ENCODE measurements around the gene PYHIN1.
A peak's percentile ranks its signal among the peaks of the same experiment; 100 is the strongest.
"Not testable (repeated sequence)": the region's sequence is repeated elsewhere in the genome, so short reads cannot be mapped to it uniquely, and the experiment has no call there.

Gene PYHIN1

GRCh38 chr1:159009287-159009686 is 77.9 kb downstream of the PYHIN1 start:
- Histone ChIP-seq H3K14ac (ENCODE audit: low read length in 2 of 2) (no peak overlapping the region), H3K27me3 (ENCODE audit: control insufficient read depth in 1 of 2, insufficient read depth in 1 of 2, low read length in 2 of 2) (no peaks in the 10 kb centered on the region), H2AFZ (ENCODE audit: low read depth, low read length) (no peak overlapping the region), H3K9ac (ENCODE audit: low read length) (peak overlapping the region; percentile 99), H4K8ac (ENCODE audit: low read length) (no peak overlapping the region), H2AK5ac (ENCODE audit: low read length, severe bottlenecking) (no peak overlapping the region), H3K4me1 (ENCODE audit: control insufficient read depth, insufficient read depth, low read depth, low read length) (peaks cover 5% of the 10 kb centered on the region), H2BK12ac (ENCODE audit: low read length in 2 of 2) (peak overlapping the region in 1 of 2 experiments; percentile 83), H3K4me2 (ENCODE audit: low read length, poor library complexity, severe bottlenecking) (no peak overlapping the region), H3K4ac (ENCODE audit: low read depth in 1 of 2, low read length in 2 of 2) (peak overlapping the region in 1 of 2 experiments; percentile 94), H3K79me1 (replicated peaks; ENCODE audit: low read length, poor library complexity, severe bottlenecking) (peaks cover 9% of the 10 kb centered on the region), H3K36me3 (ENCODE audit: control insufficient read depth in 1 of 2, insufficient read depth in 2 of 2, low read depth in 1 of 2, low read length in 2 of 2) (peaks cover 0 to 30% of the 10 kb centered on the region in 2 experiments), H3K27ac (ENCODE audit: low read length, poor library complexity, severe bottlenecking) (peak overlapping the region; percentile 87), H3K9me3 (ENCODE audit: control insufficient read depth, low read length) (no peaks in the 10 kb centered on the region), H4K91ac (ENCODE audit: low read length) (no peak overlapping the region), H2BK15ac (ENCODE audit: low read depth, poor library complexity, severe bottlenecking) (no peak overlapping the region), H2BK5ac (ENCODE audit: low read depth, low read length, poor library complexity, severe bottlenecking) (no peak overlapping the region), H3K18ac (ENCODE audit: low read depth in 1 of 2, low read length in 2 of 2) (peak overlapping the region in 1 of 2 experiments; percentile 91), H3K23ac (ENCODE audit: low read length in 2 of 2) (no peak overlapping the region), H3K4me3 (ENCODE audit: insufficient read depth in 1 of 2, low read depth in 1 of 2, low read length in 2 of 2) (peak overlapping the region in 1 of 2 experiments; percentile 86), H2BK120ac (ENCODE audit: low read depth, low read length) (no peak overlapping the region)
- WGBS = no CpG with 5 or more reads among the region's 2 CpGs
- DNase-seq = no peak

- H3K79me1 ChIP-seq (replicated peaks; ENCODE audit: low read length, poor library complexity, severe bottlenecking) = peaks cover 9% of the 10 kb centered on the region
- H4K91ac ChIP-seq (ENCODE audit: low read length) = no peak within 1 kb of the TSS
- H2BK5ac ChIP-seq (ENCODE audit: low read depth, low read length, poor library complexity, severe bottlenecking) = peak within 1 kb of the TSS; percentile 53
- H3K18ac ChIP-seq (ENCODE audit: low read depth in 1 of 2, low read length in 2 of 2) = peak within 1 kb of the TSS; percentile 37 to 91
- no peaks in the 10 kb centered on the region for H3K9me3 ChIP-seq (ENCODE audit: control insufficient read depth, low read length)
- H3K4me1 ChIP-seq (ENCODE audit: control insufficient read depth, insufficient read depth, low read depth, low read length) = peaks cover 5% of the 10 kb centered on the region
- peak within 1 kb of the TSS; percentile 84 for H4K8ac ChIP-seq (ENCODE audit: low read length)
- H3K14ac ChIP-seq (ENCODE audit: low read length in 2 of 2) = no peak within 1 kb of the TSS
- H2AK5ac ChIP-seq (ENCODE audit: low read length, severe bottlenecking) = no peak within 1 kb of the TSS
- no peaks in the 10 kb centered on the region for H3K27me3 ChIP-seq (ENCODE audit: control insufficient read depth in 1 of 2, insufficient read depth in 1 of 2, low read length in 2 of 2)
- peak within 1 kb of the TSS; percentile 30 for H3K4me2 ChIP-seq (ENCODE audit: low read length, poor library complexity, severe bottlenecking)
- no peak within 1 kb of the TSS for H2BK15ac ChIP-seq (ENCODE audit: low read depth, poor library complexity, severe bottlenecking)
- no peak within 1 kb of the TSS for H3K23ac ChIP-seq (ENCODE audit: low read length in 2 of 2)
- peak within 1 kb of the TSS; percentile 99 for H3K9ac ChIP-seq (ENCODE audit: low read length)
- H3K4me3 ChIP-seq (ENCODE audit: insufficient read depth in 1 of 2, low read depth in 1 of 2, low read length in 2 of 2) = peak within 1 kb of the TSS in 1 of 2 experiments; percentile 86
- peaks cover 0 to 35% of the 10 kb centered on the region in 2 experiments for H3K36me3 ChIP-seq (ENCODE audit: control insufficient read depth in 1 of 2, insufficient read depth in 2 of 2, low read depth in 1 of 2, low read length in 2 of 2)
- DNase-seq = peak; percentile 97
- H2AFZ ChIP-seq (ENCODE audit: low read depth, low read length) = no peak within 1 kb of the TSS
- H2BK120ac ChIP-seq (ENCODE audit: low read depth, low read length) = no peak within 1 kb of the TSS
- peak within 1 kb of the TSS; percentile 87 for H3K27ac ChIP-seq (ENCODE audit: low read length, poor library complexity, severe bottlenecking)
- peak within 1 kb of the TSS in 1 of 2 experiments; percentile 83 for H2BK12ac ChIP-seq (ENCODE audit: low read length in 2 of 2)
- WGBS = 15% methylated on average over 5 of the region's 5 CpGs
- H3K4ac ChIP-seq (ENCODE audit: low read depth in 1 of 2, low read length in 2 of 2) = peak within 1 kb of the TSS; percentile 66 to 94
These were observed 78.5 kb downstream of the PYHIN1 start, which contains the start of gene IFI16 for GRCh38 chr1:159009704-159010361. IFI16 (plus strand) TSS chr1:159009907; CDS start chr1:159014681, 4,774 bp downstream.

GRCh38 chr1:159010391-159010790 is 79.0 kb downstream of the PYHIN1 start:
- H3K4me2 ChIP-seq (ENCODE audit: low read length, poor library complexity, severe bottlenecking) = peak overlapping the region; percentile 28
- H3K79me1 ChIP-seq (replicated peaks; ENCODE audit: low read length, poor library complexity, severe bottlenecking) = peaks cover 9% of the 10 kb centered on the region
- no peak overlapping the region for H3K4ac ChIP-seq (ENCODE audit: low read depth in 1 of 2, low read length in 2 of 2)
- peak overlapping the region in 1 of 2 experiments; percentile 86 for H3K4me3 ChIP-seq (ENCODE audit: insufficient read depth in 1 of 2, low read depth in 1 of 2, low read length in 2 of 2)
- H2BK120ac ChIP-seq (ENCODE audit: low read depth, low read length) = no peak overlapping the region
- no peak overlapping the region for H4K8ac ChIP-seq (ENCODE audit: low read length)
- no peak overlapping the region for H2AFZ ChIP-seq (ENCODE audit: low read depth, low read length)
- no peaks in the 10 kb centered on the region for H3K27me3 ChIP-seq (ENCODE audit: control insufficient read depth in 1 of 2, insufficient read depth in 1 of 2, low read length in 2 of 2)
- H3K9me3 ChIP-seq (ENCODE audit: control insufficient read depth, low read length) = no peaks in the 10 kb centered on the region
- no peak overlapping the region for H3K18ac ChIP-seq (ENCODE audit: low read depth in 1 of 2, low read length in 2 of 2)
- H3K36me3 ChIP-seq (ENCODE audit: control insufficient read depth in 1 of 2, insufficient read depth in 2 of 2, low read depth in 1 of 2, low read length in 2 of 2) = peaks cover 0 to 41% of the 10 kb centered on the region in 2 experiments
- H4K91ac ChIP-seq (ENCODE audit: low read length) = no peak overlapping the region
- no peak overlapping the region for H2BK15ac ChIP-seq (ENCODE audit: low read depth, poor library complexity, severe bottlenecking)
- H3K14ac ChIP-seq (ENCODE audit: low read length in 2 of 2) = no peak overlapping the region
- no peak for DNase-seq
- peak overlapping the region; percentile 8 for H2BK5ac ChIP-seq (ENCODE audit: low read depth, low read length, poor library complexity, severe bottlenecking)
- peaks cover 5% of the 10 kb centered on the region for H3K4me1 ChIP-seq (ENCODE audit: control insufficient read depth, insufficient read depth, low read depth, low read length)
- H3K23ac ChIP-seq (ENCODE audit: low read length in 2 of 2) = no peak overlapping the region
- WGBS = 49% methylated on average over 5 of the region's 5 CpGs
- H2AK5ac ChIP-seq (ENCODE audit: low read length, severe bottlenecking) = no peak overlapping the region
- H3K27ac ChIP-seq (ENCODE audit: low read length, poor library complexity, severe bottlenecking) = peak overlapping the region; percentile 87
- H2BK12ac ChIP-seq (ENCODE audit: low read length in 2 of 2) = no peak overlapping the region
- H3K9ac ChIP-seq (ENCODE audit: low read length) = peak overlapping the region; percentile 99

GRCh38 chr1:159011001-159011400 is 79.6 kb downstream of the PYHIN1 start:
- not testable (repeated sequence) for H4K91ac ChIP-seq (ENCODE audit: low read length); H3K14ac ChIP-seq (ENCODE audit: low read length in 2 of 2); H3K23ac ChIP-seq (ENCODE audit: low read length in 2 of 2); H2BK120ac ChIP-seq (ENCODE audit: low read depth, low read length); H2BK5ac ChIP-seq (ENCODE audit: low read depth, low read length, poor library complexity, severe bottlenecking); H2BK12ac ChIP-seq (ENCODE audit: low read length in 2 of 2); H4K8ac ChIP-seq (ENCODE audit: low read length); H2AFZ ChIP-seq (ENCODE audit: low read depth, low read length); H3K9me3 ChIP-seq (ENCODE audit: control insufficient read depth, low read length); H3K79me1 ChIP-seq (replicated peaks; ENCODE audit: low read length, poor library complexity, severe bottlenecking); H3K27ac ChIP-seq (ENCODE audit: low read length, poor library complexity, severe bottlenecking); DNase-seq; H2AK5ac ChIP-seq (ENCODE audit: low read length, severe bottlenecking); H2BK15ac ChIP-seq (ENCODE audit: low read depth, poor library complexity, severe bottlenecking); H3K4me1 ChIP-seq (ENCODE audit: control insufficient read depth, insufficient read depth, low read depth, low read length); H3K27me3 ChIP-seq (ENCODE audit: control insufficient read depth in 1 of 2, insufficient read depth in 1 of 2, low read length in 2 of 2)
- Histone ChIP-seq H3K4ac (ENCODE audit: low read depth in 1 of 2, low read length in 2 of 2) (peak overlapping the region in 1 of 2 experiments; percentile 79), H3K36me3 (ENCODE audit: control insufficient read depth in 1 of 2, insufficient read depth in 2 of 2, low read depth in 1 of 2, low read length in 2 of 2) (peaks cover 0 to 47% of the 10 kb centered on the region in 2 experiments), H3K4me3 (ENCODE audit: insufficient read depth in 1 of 2, low read depth in 1 of 2, low read length in 2 of 2) (peak overlapping the region; percentile 37 to 86), H3K18ac (ENCODE audit: low read depth in 1 of 2, low read length in 2 of 2) (peak overlapping the region in 1 of 2 experiments; percentile 12), H3K9ac (ENCODE audit: low read length) (peak overlapping the region; percentile 99), H3K4me2 (ENCODE audit: low read length, poor library complexity, severe bottlenecking) (peak overlapping the region; percentile 42)
- 83% methylated on average over 8 of the region's 9 CpGs for WGBS

Measured in mesenchymal stem cell (in vitro differentiated cells and primary cell).